HG03439 (cell line): ENCODE results near the gene NAT9.

Experiments
- ATAC-seq: cut with Tn5 transposase; IDR thresholded peaks from one replicate; pipeline ENCODE4 v1.9.1; 2021; ENCODE audit warnings: mild to moderate bottlenecking, moderate library complexity; ENCODE audit not compliant: unreplicated experiment

Gene NAT9, protein sequence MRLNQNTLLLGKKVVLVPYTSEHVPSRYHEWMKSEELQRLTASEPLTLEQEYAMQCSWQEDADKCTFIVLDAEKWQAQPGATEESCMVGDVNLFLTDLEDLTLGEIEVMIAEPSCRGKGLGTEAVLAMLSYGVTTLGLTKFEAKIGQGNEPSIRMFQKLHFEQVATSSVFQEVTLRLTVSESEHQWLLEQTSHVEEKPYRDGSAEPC

DNA sequence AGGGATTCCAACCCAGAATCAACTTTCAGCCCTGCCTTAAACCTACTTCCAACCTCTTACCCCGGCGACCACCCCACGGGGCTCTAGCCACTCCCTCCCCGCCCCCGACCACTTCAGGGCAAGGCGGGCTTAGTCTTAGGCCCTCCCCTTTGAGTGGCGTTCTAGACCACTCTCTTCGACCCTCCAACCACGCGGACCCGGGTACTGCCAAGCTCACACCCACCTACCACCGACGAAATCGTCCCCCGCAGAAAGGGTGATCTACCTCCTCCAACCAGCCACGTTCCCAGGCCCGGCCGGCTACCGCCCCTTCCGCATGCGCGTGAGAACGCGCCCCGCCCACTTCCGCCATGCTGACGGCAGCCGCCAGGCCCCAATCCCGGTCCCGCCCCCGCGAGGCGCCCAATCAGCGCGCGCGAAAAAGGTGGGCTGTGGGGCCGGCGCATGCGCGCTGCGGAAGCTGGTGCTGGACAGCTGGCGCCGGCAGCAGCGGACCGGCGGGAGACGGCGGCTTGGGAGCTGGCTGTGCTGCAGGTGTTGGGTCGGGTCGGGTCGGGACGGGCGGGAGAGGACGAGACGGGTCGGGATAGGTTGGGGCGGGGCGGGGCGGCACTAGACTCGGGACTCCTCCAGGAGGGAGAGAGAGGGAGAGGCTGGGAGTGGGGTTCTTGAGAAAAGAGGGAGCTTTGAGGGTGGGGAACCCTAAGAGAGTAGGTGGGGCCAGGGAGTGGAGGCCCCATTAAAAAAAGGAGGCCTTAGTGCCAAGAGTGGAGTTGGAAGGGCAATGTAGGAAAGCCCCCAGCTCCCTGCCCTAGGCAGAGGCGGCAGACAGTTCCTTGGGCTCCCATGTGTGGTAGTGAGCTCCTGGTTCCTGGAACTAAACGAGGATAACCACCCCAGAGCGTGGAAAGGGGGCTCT is at the start of gene NAT9:
NAT9 (minus strand) TSS at position 302 of the 919 bp plus-strand sequence. CDS start 647 bp downstream, outside the sequence.
- peak; percentile 67 for ATAC-seq

DNA sequence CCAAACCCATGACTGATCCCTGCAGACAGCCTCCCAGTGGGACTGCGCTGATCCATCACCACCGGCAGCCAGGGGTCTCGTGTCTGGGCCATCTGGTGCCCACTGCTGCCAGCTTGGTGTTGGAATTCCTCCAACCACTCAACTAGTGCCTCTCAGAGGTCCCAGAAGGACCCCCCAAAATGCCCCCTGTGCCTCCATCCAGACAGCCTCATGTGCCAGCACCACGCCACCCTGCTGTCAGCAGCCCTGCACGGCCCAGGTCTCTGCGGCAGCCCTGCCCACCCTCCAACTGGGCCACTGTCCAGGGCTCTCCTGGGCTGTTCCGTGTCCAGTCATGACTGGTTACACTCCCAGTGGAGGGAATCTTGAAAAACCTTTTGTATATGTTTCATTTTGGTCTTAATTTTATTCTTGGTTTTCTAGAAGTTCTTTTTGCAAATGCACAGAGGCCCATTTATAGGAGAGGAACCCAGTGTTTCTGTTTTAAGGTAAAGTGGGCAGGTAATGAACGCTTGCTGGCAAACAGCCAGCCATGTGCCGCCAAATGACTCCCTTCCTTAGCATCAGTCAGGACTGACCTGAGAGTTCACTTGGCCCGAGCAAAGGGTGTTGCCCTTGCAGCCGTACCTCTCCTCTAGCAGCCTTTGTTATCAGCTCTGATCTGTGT is 48.9 kb upstream of the NAT9 start:
- ATAC-seq = no peak

DNA sequence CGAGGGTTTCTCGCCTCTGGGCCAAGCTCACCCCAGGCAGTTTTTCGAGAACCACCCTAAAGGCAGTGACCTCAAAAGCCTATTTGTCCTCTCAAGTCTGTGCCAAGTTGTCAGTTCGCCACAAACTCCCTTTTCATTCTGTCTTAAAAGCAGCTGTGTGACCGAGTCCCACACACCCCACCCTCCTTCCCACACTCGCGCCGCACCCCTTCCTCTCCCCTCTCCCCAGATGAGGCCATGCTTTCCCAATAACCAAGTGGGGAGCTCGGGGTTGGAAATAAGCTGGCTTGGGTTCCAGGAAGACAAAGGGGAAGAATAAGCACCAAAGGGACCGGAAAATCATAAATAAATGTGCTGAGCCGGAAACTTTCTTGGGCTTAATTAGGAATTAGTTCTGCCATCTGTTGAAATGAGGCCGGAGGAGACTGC is 46.8 kb upstream of the NAT9 start:
- ATAC-seq = no peak

DNA sequence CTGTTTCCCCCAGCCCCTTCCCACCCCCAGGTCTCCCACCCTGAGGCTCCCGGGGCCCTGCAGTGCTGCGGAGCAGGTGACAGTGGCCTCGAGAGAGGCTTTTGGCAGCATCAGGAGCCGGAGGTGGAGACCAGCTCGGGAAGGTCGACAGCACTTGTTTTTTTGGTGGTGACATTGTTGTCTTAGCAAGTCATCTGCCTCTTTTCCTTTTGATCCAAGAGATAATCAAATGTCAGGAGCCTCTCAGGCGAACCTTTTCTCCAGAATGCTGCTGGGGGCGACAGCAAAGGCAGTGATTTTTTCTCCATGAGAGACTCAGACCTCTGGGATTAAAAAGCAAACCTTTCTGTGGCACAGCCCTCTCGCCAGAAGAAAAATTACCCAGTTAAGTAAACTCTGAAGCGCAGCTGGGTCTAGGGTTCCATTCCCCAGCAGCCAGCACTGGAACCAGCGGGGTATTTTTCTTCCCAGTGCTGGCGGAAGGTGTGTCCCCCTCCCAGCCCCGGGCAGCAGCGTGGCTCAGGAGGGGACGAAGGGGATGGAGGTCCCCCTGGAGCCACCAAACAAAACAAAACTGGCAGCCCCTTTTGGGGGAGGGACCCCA is 46.3 kb upstream of the NAT9 start:
- no peak for ATAC-seq

DNA sequence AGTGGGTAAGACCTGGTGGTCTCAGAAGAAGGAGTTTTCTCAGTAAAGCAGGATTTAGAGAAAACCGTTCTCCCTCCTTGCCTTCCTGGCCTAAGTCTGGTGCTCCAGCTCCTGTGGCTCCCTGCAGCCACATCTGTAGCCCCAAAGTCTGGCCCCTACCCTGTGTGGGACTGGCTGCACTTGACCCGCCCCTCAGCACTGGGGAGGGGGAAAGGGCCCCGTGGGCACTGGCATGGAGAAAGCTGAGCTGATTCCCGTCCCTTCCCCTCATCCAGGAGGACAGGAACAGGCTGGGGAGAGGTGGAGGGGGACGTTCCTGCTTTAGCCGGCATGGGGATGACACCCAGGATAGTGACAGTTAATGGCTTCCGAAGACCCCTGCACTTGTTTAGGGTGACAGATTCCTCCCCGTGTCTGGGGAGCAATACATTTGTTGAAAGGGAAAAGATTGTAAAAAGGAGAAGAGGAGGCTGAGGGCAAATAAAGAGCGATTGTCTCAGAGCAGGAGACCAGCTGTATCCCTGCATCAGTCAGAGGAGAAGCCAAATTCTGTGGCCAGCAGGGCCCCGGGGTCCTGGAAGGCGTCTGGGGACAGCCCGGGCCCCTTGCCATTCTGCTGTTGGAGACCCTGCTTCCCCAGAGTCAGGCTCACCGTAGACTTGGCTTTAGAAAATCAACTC is 45.6 kb upstream of the NAT9 start:
- ATAC-seq = no peak

DNA sequence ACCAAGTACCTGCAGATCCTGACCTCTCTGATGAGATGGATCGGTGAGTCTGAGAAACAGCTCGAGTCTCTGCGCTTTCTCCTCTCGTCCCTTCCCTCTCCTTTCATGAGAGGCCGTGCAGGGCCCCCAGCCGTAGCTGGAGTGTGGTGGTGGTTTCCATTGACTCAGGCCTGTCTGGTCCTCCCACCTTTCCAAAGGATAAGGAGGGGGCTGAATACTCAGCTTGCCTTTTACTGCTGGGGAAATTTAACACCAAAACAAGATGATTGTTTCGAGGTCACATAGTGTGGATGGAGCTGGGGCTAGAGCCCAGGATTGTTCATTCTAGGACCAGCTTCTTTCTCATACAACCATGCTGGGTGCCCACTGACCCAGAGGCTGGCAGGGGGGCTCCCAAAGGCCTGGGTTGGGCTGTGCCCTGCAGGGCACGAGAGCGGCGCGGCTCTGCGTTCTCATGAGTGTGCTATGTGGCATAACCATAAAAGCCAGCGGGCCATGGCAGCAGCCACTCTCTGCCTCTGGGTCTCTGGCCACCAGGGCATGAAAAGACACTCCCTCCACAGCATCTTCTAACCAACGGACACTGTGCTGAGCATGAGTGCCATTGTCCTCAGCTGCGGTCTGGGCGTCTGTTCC is 43.8 kb upstream of the NAT9 start:
- no peak for ATAC-seq

DNA sequence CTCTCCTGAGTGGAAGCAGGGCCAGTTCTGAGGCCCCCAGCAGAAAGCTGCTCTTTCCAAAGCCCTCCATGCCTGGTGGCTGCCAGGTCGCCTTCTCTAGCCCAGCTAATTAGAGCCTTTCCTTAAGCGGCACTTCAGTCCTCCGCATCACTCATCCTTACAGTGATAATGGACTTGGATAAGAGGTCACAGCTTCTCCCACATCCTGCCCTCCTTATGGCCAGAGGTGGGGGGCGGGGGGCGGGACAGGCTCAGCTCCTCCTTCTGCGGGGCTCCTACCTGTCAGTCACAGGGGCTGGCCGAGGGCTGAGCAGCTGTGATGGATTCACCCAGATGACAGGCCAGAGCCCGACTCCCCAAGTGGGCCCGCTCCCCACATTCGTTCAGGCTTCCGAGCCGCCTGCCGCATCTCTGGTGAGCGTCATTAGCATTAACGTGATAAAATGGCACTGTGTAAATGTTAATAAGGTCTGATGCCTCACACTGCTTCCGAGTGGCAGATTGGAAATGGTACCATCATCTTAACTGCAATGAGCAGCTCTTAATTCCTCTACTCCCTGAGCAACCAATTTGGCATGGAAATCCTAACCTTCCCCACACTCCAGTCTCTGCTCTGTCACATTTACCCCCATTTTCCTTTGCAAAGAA is 42.3 kb upstream of the NAT9 start:
- ATAC-seq = no peak

DNA sequence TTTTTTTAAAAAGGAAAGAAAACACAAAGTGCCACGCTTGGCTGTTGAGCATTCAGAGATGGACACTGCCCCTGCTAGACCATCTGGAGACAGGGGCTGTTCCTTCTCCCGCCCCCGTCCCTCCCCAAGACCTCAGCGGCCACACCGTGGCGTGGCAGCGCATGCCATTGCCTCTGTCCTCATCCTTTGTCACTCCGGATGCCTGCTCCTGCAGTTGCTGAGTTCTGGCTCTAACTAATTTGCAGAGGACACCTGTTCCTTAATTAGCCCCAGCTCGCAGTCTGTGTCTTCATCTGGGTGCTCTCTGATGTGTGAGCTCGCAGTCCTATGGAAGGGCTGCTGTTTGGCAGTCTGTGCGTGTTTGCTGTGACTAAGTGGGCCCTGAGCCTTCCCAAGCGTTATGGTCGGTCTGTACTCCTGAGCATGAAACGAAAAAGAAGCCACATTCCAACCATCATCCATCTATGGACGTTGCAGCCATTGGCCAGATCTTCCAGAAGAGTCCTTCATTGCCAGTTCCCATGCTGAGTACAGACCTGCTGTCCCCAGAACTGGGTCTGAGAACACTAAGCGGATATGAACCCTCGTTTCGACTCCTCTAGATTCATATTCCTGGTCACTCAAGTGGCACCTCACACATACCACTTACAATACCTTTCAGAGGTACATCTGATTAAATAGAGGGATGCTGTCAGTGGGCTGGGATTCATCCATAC is 40.9 kb upstream of the NAT9 start:
- no peak for ATAC-seq

DNA sequence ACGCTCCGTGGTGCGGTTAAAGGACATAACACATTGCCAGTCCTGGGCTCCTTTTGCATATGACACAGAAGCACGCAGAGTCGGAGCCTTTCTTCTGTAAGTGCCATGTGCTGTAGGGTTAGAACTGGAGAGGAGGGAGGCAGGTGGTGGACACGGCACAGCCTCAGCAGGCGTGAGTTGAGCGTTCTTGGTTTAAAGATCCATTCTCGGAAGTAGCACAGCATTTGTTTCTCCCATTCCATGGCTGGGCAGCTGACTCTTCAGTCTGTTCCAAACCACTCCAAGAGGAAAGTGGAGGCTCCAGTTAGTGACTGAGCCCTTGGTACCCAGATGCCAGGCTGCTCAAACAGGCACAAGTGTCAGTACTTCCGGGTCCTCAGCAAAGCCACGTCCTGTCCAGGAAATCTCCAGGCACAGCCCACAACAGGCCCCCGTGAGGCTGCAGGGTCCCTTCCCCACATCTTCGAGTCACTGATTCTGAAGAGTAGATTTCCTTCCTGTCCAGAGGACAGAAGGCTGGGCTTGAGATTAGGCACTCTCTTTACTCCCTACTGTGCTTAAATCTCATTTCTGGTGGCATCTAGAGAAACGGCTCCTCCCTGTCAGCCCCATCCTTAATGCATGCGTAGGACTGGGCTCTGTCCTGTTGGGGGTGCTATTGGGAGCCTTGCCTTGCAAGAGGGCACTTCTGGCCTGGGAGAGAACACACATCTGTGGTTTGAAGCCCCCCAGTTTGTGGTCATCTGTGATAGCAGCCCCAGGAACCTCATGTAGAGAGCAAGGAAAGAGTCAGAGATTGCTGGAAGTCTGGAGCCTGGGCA is 39.6 kb upstream of the NAT9 start:
- ATAC-seq = no peak

DNA sequence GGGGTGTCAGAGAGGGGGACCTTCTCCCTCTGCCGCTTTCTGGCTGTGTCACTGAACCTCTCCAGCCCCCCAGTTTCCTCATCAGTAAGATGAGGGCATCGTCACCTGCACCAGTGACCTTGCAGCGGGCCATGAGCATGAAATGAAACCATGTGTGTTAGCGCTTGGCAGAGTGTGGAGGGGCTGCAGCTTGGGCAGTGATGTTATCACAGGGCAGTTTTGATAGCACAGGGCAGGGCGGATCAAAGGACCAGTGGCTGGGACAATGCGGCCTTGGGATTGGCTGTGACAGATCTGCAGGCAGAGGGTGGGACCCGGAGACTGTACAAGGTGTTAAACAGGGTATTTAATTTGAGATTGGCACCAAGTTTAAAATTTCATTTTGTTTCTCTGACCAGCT is 38.9 kb upstream of the NAT9 start:
- ATAC-seq = no peak

DNA sequence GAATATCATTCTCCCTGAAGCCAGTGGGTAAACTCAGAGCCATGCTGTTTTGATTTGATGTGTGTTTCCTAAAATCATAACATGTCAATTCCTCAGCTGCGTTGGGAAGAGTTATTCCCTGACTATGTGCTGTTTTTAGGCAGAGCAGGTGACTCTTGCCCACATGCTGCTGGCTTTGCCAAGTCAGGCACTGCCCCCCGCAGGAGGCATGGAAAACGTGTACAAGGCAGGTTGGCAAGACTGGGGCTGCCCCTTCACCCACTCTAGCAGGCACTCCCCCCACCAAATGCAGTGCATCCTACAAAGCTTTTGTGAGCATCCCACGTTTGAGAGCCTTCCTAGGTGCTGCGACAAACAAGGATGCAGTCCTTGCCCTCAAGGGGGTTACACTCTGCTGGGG is 38.3 kb upstream of the NAT9 start:
- ATAC-seq = no peak

DNA sequence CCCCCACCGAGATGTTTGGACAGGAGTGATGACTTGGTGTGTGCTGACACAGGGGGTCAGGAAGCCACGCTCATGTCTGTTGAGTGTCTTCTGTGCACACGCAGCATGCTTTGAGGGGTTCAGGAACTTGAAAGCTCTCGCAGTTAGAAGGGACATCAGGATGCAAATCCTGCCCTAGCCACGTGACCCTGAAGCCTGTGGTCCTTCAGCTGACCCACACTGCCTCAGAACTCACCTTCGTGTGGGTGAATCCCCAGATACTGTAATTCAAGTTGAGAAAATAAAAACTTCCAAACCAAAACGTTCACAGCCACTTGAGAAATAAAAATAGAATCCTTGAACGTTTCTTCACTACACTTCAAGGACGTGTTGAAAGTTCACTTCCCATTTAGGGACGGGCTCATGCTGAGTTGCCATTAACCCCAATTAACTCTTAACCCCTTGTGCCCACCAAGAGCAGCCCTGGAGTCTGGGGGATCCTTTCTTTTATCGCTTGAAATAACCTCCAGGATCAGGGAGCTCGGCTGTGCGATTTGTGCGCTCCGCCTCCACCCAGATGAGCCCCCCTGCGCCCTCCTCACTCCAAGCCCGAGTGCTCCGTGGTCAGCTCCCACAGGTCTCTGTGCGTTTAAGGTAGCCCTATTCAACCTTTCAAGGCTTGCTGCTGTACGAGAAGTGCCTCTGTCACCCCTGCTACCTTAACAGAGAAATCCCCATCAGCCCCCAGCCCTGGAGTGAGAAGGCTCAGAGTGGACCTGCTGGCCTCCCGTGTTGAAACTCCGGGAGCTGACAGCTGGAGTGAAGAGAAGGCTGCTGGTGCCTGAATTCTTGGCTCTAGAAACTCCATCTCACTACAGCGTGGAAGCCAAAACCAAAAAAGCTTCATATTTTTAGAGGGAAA is 36.2 kb upstream of the NAT9 start:
- no peak for ATAC-seq

DNA sequence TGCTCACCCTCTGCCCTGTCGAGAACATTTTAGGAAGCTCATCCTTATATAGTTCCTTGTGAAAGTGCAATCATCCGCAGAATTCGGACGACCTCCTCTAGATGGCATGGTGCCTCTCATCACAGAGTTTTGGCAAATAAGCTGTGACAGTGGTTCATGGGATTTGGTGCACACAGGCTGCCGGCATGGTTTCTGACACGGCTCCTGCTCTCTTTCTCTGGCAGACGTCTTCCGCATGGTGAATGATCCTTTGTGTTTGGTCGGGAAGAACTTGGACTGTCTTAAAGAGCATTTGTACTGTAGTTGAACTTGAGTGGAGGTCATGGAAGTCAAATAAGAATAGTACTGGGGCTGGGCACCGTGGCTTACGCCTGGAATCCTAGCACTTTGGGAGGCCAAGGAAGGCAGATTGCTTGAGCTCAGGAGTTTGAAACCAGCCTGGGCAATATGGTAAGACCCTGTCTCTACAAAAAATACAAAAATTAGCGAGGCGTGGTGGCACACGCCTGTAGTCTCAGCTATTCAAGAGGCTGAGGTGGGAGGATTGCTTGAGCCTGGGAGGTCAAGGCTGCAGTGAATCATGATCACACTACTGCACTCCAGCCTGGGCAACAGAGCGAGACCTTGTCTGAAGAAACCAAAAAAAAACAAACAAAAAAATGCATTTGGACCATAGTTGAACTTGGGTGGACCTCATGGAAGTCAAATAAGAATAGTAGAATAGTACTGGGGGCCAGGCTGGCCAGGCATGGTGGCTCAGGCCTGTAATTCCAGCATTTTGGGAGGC is 34.7 kb upstream of the NAT9 start:
- no peak for ATAC-seq

DNA sequence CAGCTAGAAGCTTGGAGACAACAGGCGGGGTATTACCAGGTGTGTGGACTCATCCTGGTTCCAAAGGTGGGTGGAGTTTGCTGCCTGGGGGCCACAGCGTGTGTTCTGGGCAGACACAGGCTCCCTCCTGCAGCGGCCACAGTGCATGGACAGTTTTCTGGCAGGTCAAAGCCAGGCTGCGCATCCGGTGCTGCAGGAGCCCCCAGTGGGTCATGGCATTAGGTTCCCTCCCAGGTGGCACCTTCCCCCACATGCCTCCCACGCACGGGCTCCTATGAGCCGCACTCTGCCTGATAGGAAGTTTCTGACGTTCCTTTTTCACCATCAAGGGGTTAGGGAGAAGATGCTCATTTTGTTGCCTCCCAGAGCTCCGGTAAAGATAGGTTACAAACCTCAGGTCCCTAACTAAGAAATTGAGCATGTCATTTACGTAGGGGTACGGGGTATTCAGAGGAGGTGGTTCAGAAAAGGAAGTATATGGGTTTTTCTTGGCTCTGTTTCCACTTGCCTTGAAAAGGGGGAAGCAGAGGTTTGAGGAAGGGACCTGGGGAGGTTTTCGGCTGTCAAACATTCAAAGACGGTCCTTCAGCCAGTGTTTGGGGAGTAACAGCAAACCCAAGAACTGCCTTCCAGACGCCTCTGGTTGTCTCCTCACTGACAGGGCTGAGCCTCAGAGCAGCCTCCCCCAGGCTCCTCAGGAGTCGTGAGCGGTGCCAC is 32.7 kb upstream of the NAT9 start:
- no peak for ATAC-seq

DNA sequence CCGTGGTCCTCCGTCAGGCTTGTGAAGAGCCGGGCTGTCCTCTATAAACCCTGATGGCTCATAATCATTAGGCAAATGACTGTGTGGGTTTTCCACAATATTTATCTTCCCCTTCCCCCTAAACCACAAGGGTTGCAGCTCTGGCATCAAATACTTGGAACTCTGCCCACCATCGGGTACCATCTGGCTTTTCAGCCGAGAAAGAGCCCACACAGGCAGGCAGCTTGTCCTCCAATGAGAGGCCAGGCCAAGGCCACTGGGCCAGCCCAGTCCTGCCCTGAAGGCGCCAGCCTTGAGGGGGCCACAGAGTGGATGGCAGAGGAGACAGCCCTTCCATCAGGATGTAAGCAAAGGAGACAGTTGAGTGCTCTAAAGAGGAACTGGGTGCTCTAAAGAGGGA is 31.8 kb upstream of the NAT9 start:
- no peak for ATAC-seq

DNA sequence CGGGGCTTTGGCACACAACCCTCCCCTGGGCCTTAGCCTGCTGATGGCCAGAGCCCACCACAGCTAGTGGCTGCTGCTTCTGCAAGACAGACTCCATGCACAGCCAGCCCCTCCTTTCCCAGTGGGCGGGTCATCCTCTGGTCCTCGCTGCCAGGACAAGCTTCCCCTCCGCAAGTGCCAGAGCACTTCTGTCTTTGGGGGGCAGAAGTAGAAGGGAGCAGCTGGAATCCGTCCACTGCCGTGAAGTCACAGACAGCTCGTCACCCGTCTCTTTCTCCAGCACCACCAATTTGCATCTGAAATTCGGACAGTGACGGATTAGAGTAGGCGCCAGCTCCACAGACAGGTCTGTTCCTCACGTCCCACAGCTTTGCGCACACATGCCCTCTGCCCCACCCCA is 31.3 kb upstream of the NAT9 start:
- no peak for ATAC-seq
